ENCODE data around the gene KRT33A.

KRT33A gene

DNA sequence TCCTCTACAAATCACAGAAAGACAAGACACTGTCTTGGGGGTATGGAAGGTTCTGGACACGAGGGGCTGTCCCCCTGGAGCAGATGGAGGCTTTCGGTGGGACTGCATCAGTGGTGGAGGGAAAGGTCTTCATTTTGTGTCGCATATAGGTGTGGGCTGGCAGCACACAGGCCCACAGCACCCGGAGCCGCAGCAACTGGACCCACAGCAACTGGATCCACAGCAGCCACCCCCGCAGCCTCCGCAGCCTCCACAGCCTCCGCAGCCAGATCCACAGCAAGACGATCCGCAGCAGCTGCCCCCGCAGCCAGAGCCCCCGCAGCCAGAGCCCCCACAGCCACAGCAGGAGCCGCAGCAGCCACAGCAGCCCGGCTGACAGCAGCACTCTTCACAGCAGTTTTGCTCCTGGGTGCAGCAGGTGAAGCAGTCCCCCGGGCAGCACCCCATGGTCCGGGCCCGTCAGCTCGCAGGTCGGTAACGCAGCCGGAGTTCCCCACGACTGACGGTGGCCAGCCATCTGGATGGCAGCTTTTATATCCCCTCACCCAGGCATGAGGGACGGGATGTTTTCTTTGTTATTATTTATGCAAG is 35.3 kb downstream of the KRT33A start, which contains the start of gene KRTAP17-1:
Gene KRTAP17-1, minus strand, starts transcription at position 507 of the 591 bp plus-strand sequence. Its CDS starts 60 bp downstream, at position 447.
- H3K27ac ChIP-seq (ENCODE audit: low read depth, low read length): no peak within 1 kb of the TSS
- no CpG with 5 or more reads among the region's 24 CpGs for WGBS (ENCODE audit: extremely low coverage, insufficient coverage, insufficient read length)
- no peak within 1 kb of the TSS for H2AFZ ChIP-seq (ENCODE audit: insufficient read depth, low read length, poor library complexity)
- H3K9me3 ChIP-seq (ENCODE audit: insufficient read depth, low read depth, low read length): no peaks in the 10 kb centered on the region
- H3K79me1 ChIP-seq (ENCODE audit: low read length): no peaks in the 10 kb centered on the region
- H4K91ac ChIP-seq (ENCODE audit: low read depth, low read length): no peak within 1 kb of the TSS
- no peak within 1 kb of the TSS for H3K4ac ChIP-seq (ENCODE audit: low read depth, low read length)
- no peak within 1 kb of the TSS for H3K14ac ChIP-seq (ENCODE audit: low read length)
- no peaks in the 10 kb centered on the region for H3K36me3 ChIP-seq (ENCODE audit: control insufficient read depth in 1 of 2, insufficient read depth in 2 of 2, low read length in 2 of 2)
- H3K27me3 ChIP-seq (ENCODE audit: insufficient read depth, low read length): no peaks in the 10 kb centered on the region
- H2BK120ac ChIP-seq (ENCODE audit: insufficient read depth, low read length, poor library complexity): no peak within 1 kb of the TSS
- H3K9ac ChIP-seq (ENCODE audit: low read length): no peak within 1 kb of the TSS
- H3K18ac ChIP-seq (ENCODE audit: low read length): no peak within 1 kb of the TSS
- no peaks in the 10 kb centered on the region for H3K4me1 ChIP-seq (ENCODE audit: control insufficient read depth in 1 of 2, insufficient read depth in 2 of 2, low read length in 2 of 2)
- H4K12ac ChIP-seq (ENCODE audit: low read depth, low read length): no peak within 1 kb of the TSS
- no peaks in the 10 kb centered on the region for H3K79me2 ChIP-seq (ENCODE audit: control insufficient read depth, insufficient read depth, low read length, poor library complexity)
- no peak within 1 kb of the TSS for H2AK5ac ChIP-seq (ENCODE audit: low read length)
- no peak for DNase-seq
- no peak within 1 kb of the TSS for H3K4me3 ChIP-seq (ENCODE audit: low read depth, low read length)
- no peak within 1 kb of the TSS for H3K23ac ChIP-seq (ENCODE audit: low read length)
- no peak within 1 kb of the TSS for H4K8ac ChIP-seq (ENCODE audit: low read depth, low read length)
- H3K4me2 ChIP-seq (ENCODE audit: low read length): no peak within 1 kb of the TSS
- H2BK5ac ChIP-seq (ENCODE audit: low read depth, low read length, poor library complexity): no peak within 1 kb of the TSS
- H2BK12ac ChIP-seq (ENCODE audit: low read length): no peak within 1 kb of the TSS

GRCh38 chr17:41311111-41311510 is 39.5 kb downstream of the KRT33A start:
- Histone ChIP-seq H2BK5ac (ENCODE audit: low read depth, low read length, poor library complexity) (no peak overlapping the region), H3K27me3 (ENCODE audit: insufficient read depth, low read length) (no peaks in the 10 kb centered on the region), H3K9ac (ENCODE audit: low read length) (no peak overlapping the region), H3K4me2 (ENCODE audit: low read length) (no peak overlapping the region), H3K4me3 (ENCODE audit: low read depth, low read length) (no peak overlapping the region), H3K23ac (ENCODE audit: low read length) (no peak overlapping the region), H4K8ac (ENCODE audit: low read depth, low read length) (no peak overlapping the region), H2BK120ac (ENCODE audit: insufficient read depth, low read length, poor library complexity) (no peak overlapping the region), H3K36me3 (ENCODE audit: control insufficient read depth in 1 of 2, insufficient read depth in 2 of 2, low read length in 2 of 2) (no peaks in the 10 kb centered on the region), H3K79me2 (ENCODE audit: control insufficient read depth, insufficient read depth, low read length, poor library complexity) (no peaks in the 10 kb centered on the region), H3K18ac (ENCODE audit: low read length) (no peak overlapping the region), H2AFZ (ENCODE audit: insufficient read depth, low read length, poor library complexity) (no peak overlapping the region), H2AK5ac (ENCODE audit: low read length) (no peak overlapping the region), H4K12ac (ENCODE audit: low read depth, low read length) (no peak overlapping the region), H3K79me1 (ENCODE audit: low read length) (no peaks in the 10 kb centered on the region), H2BK12ac (ENCODE audit: low read length) (no peak overlapping the region), H3K9me3 (ENCODE audit: insufficient read depth, low read depth, low read length) (no peaks in the 10 kb centered on the region), H3K4ac (ENCODE audit: low read depth, low read length) (no peak overlapping the region), H3K14ac (ENCODE audit: low read length) (no peak overlapping the region), H3K4me1 (ENCODE audit: control insufficient read depth in 1 of 2, insufficient read depth in 2 of 2, low read length in 2 of 2) (no peaks in the 10 kb centered on the region), H3K27ac (ENCODE audit: low read depth, low read length) (no peak overlapping the region), H4K91ac (ENCODE audit: low read depth, low read length) (no peak overlapping the region)
- no CpG with 5 or more reads among the region's 1 CpG for WGBS (ENCODE audit: extremely low coverage, insufficient coverage, insufficient read length)
- no peak for DNase-seq

DNA sequence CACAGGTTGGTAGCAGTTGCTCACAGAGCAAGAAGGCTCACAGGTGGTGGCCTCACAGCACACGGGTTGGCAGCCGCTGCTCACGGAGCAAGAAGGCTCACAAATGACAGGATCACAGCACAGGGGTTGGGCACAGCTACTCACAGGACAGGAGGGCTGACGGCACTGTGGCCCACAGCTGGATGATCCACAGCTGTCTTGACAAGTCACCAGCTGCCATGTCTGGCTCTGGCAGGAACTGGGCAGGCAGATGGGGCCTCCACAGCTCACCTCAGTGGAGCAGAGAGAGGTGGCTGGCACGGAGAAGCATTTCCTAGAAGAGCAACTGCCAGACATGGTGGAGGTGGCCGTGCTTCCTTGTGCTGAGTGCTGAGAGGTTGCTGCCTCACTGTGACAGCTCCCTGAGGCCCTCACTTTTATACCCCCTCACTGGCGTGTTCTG is 41.7 kb downstream of the KRT33A start, which contains the start of gene KRTAP16-1:
Gene KRTAP16-1, minus strand, starts transcription at position 392 of the 442 bp plus-strand sequence. Its CDS starts 56 bp downstream, at position 336.
- Histone ChIP-seq H2BK5ac (ENCODE audit: low read depth, low read length, poor library complexity) (no peak within 1 kb of the TSS), H3K9me3 (ENCODE audit: insufficient read depth, low read depth, low read length) (no peaks in the 10 kb centered on the region), H2BK120ac (ENCODE audit: insufficient read depth, low read length, poor library complexity) (no peak within 1 kb of the TSS), H3K4me3 (ENCODE audit: low read depth, low read length) (no peak within 1 kb of the TSS), H4K91ac (ENCODE audit: low read depth, low read length) (no peak within 1 kb of the TSS), H2AK5ac (ENCODE audit: low read length) (no peak within 1 kb of the TSS), H3K4ac (ENCODE audit: low read depth, low read length) (no peak within 1 kb of the TSS), H3K14ac (ENCODE audit: low read length) (no peak within 1 kb of the TSS), H3K18ac (ENCODE audit: low read length) (no peak within 1 kb of the TSS), H3K79me1 (ENCODE audit: low read length) (no peaks in the 10 kb centered on the region), H3K23ac (ENCODE audit: low read length) (no peak within 1 kb of the TSS), H4K8ac (ENCODE audit: low read depth, low read length) (no peak within 1 kb of the TSS), H3K9ac (ENCODE audit: low read length) (no peak within 1 kb of the TSS), H2BK12ac (ENCODE audit: low read length) (no peak within 1 kb of the TSS), H3K4me2 (ENCODE audit: low read length) (no peak within 1 kb of the TSS), H3K79me2 (ENCODE audit: control insufficient read depth, insufficient read depth, low read length, poor library complexity) (no peaks in the 10 kb centered on the region), H3K27me3 (ENCODE audit: insufficient read depth, low read length) (no peaks in the 10 kb centered on the region), H3K27ac (ENCODE audit: low read depth, low read length) (no peak within 1 kb of the TSS), H3K4me1 (ENCODE audit: control insufficient read depth in 1 of 2, insufficient read depth in 2 of 2, low read length in 2 of 2) (no peaks in the 10 kb centered on the region), H2AFZ (ENCODE audit: insufficient read depth, low read length, poor library complexity) (no peak within 1 kb of the TSS), H4K12ac (ENCODE audit: low read depth, low read length) (no peak within 1 kb of the TSS), H3K36me3 (ENCODE audit: control insufficient read depth in 1 of 2, insufficient read depth in 2 of 2, low read length in 2 of 2) (no peaks in the 10 kb centered on the region)
- no peak for DNase-seq
- WGBS (ENCODE audit: extremely low coverage, insufficient coverage, insufficient read length): no CpG with 5 or more reads among the region's 7 CpGs

DNA sequence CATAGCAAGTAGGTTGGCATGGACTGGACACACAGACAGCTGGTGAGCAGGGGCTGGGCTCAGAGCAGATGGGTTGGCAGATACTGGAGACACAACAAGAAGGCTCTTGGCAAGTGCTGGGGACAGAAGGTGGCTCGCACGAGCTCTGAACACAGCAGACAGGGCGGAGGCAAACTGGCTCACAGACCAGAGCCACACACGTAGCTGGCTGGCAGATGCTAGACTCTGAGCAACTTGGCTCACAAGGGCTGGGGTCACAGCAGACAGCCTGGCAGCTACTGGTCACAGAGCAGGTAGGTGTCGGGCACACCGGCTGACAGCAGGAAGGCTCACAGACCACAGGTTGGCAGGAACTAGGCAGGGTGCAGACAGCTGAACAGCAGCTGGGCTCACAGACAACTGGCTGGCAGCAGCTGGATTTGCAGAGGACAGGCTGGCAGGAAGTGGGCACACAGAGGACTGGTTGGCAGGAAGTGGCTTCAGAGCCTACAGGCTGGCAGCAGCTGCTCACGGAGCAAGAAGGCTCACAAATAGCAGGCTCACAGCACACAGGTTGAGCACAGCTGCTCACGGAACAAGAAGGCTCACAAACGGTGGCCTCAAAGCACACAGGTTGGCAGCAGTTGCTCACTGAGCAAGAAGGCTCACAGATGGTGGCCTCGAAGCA is 42.2 kb downstream of the KRT33A start:
- no peak overlapping the region for H2BK12ac ChIP-seq (ENCODE audit: low read length)
- no peaks in the 10 kb centered on the region for H3K79me1 ChIP-seq (ENCODE audit: low read length)
- no peak for DNase-seq
- no peaks in the 10 kb centered on the region for H3K9me3 ChIP-seq (ENCODE audit: insufficient read depth, low read depth, low read length)
- no peaks in the 10 kb centered on the region for H3K27me3 ChIP-seq (ENCODE audit: insufficient read depth, low read length)
- H3K9ac ChIP-seq (ENCODE audit: low read length): no peak overlapping the region
- no peak overlapping the region for H4K12ac ChIP-seq (ENCODE audit: low read depth, low read length)
- H2BK5ac ChIP-seq (ENCODE audit: low read depth, low read length, poor library complexity): no peak overlapping the region
- no peak overlapping the region for H3K4ac ChIP-seq (ENCODE audit: low read depth, low read length)
- H3K18ac ChIP-seq (ENCODE audit: low read length): no peak overlapping the region
- H3K36me3 ChIP-seq (ENCODE audit: control insufficient read depth in 1 of 2, insufficient read depth in 2 of 2, low read length in 2 of 2): no peaks in the 10 kb centered on the region
- no peak overlapping the region for H2AK5ac ChIP-seq (ENCODE audit: low read length)
- no peaks in the 10 kb centered on the region for H3K4me1 ChIP-seq (ENCODE audit: control insufficient read depth in 1 of 2, insufficient read depth in 2 of 2, low read length in 2 of 2)
- no peak overlapping the region for H3K14ac ChIP-seq (ENCODE audit: low read length)
- no peak overlapping the region for H3K27ac ChIP-seq (ENCODE audit: low read depth, low read length)
- H3K4me2 ChIP-seq (ENCODE audit: low read length): no peak overlapping the region
- no peak overlapping the region for H4K8ac ChIP-seq (ENCODE audit: low read depth, low read length)
- H4K91ac ChIP-seq (ENCODE audit: low read depth, low read length): no peak overlapping the region
- H3K79me2 ChIP-seq (ENCODE audit: control insufficient read depth, insufficient read depth, low read length, poor library complexity): no peaks in the 10 kb centered on the region
- H2AFZ ChIP-seq (ENCODE audit: insufficient read depth, low read length, poor library complexity): no peak overlapping the region
- H3K23ac ChIP-seq (ENCODE audit: low read length): no peak overlapping the region
- no CpG with 5 or more reads among the region's 10 CpGs for WGBS (ENCODE audit: extremely low coverage, insufficient coverage, insufficient read length)
- no peak overlapping the region for H2BK120ac ChIP-seq (ENCODE audit: insufficient read depth, low read length, poor library complexity)
- H3K4me3 ChIP-seq (ENCODE audit: low read depth, low read length): no peak overlapping the region
